ENCODE data around the gene DECR2. TPM values are rescaled to one million over a fixed set of nuclear protein-coding genes. Genes with fewer than 3 reads are reported as not detected.

Gene DECR2
- total and polyA plus RNA-seq, 2 of the 13 experiments (the other 11 are each of a cell fraction or from before 2014, with no cell fraction given), result 36.3 to 44.6 TPM

- TF ChIP-seq ZHX2 (IDR thresholded peaks at IDR 0.05; ENCODE audit: low read depth) (peak; percentile 68; the same call in 1 of the 2 replicates), ZHX2 (CRISPR knock-in tag; IDR thresholded peaks at IDR 0.05; ENCODE audit: borderline replicate concordance) (no peak), ZNF432 (CRISPR knock-in tag; IDR thresholded peaks at IDR 0.05; ENCODE audit: borderline replicate concordance) (no peak), KAT7 (CRISPR knock-in tag; IDR thresholded peaks at IDR 0.05; ENCODE audit: borderline replicate concordance) (peak; percentile 50; the same call in 1 of the 2 replicates), DPF2 (CRISPR knock-in tag; IDR thresholded peaks at IDR 0.05; ENCODE audit: borderline replicate concordance, low read depth) (peak; percentile 60; the same call in 1 of the 2 replicates), ZNF569 (CRISPR knock-in tag; IDR thresholded peaks at IDR 0.05; ENCODE audit: borderline replicate concordance) (no peak), ZNF646 (CRISPR knock-in tag; IDR thresholded peaks at IDR 0.05) (no peak), ELF3 (CRISPR knock-in tag; IDR thresholded peaks at IDR 0.05) (peak; percentile 79), MED8 (CRISPR knock-in tag; IDR thresholded peaks at IDR 0.05; ENCODE audit: insufficient replicate concordance) (peak; percentile 51), RAD21 (CRISPR knock-in tag; IDR thresholded peaks at IDR 0.05) (no peak), MED13 (CRISPR knock-in tag; IDR thresholded peaks at IDR 0.05) (no peak), HNF4G (IDR thresholded peaks at IDR 0.05; ENCODE audit: borderline replicate concordance, low read depth, low read length) (peak; percentile 64), HNF4G (CRISPR knock-in tag; IDR thresholded peaks at IDR 0.05; ENCODE audit: borderline replicate concordance, low read depth) (peak; percentile 87; the same call in 1 of the 2 replicates), SOX13 (IDR thresholded peaks at IDR 0.05) (no peak), SOX13 (CRISPR knock-in tag; conservative IDR thresholded peaks at IDR 0.05 in 1 of 2, IDR thresholded peaks at IDR 0.05 in 1 of 2) (peak in 1 of 2 experiments; percentile 61; a peak in 1 of 4 replicates), ZNF737 (CRISPR knock-in tag; IDR thresholded peaks at IDR 0.05; ENCODE audit: borderline replicate concordance) (no peak)
Observed at GRCh38 chr16:359067-359763, 42.5 kb upstream of the DECR2 start (continued).

All from HepG2 (cell line).